Prostate gland (tissue), 2 donors: ENCODE measurements around the gene DOCK4. TPM values are rescaled to one million over a fixed set of nuclear protein-coding genes. Genes with fewer than 3 reads are reported as not detected.

Experiments
- DNase-seq: peaks from one replicate; pipeline ENCODE4 v3.0.0-alpha.2; 2019; ENCODE audit warnings: low spot score
- H3K27ac ChIP-seq, 2 donors: fragments of 200-600 bp; sonication (generic); 2 replicates each; pipeline ENCODE4 v1.5.1; 2017 to 2019
- H3K27me3 ChIP-seq: fragments of 200-600 bp; sonication (generic); replicated peaks from 2 replicates; pipeline ENCODE4 v1.5.1; 2019; ENCODE audit not compliant: insufficient read depth
- H3K36me3 ChIP-seq, 2 donors: fragments of 200-600 bp; sonication (generic); 1 replicate in 1 of 2; 2 replicates in 1 of 2; pipeline versions ENCODE4 v1.5.1 to v1.8.1; 2017 to 2019
- H3K4me1 ChIP-seq: fragments of 200-600 bp; sonication (generic); replicated peaks from 2 replicates; pipeline ENCODE4 v1.5.1; 2019
- H3K4me3 ChIP-seq, 2 donors: fragments of 200-600 bp; sonication (generic); 2 replicates each; pipeline ENCODE4 v1.5.1; 2017 to 2019
- H3K9me3 ChIP-seq: fragments of 200-600 bp; sonication (generic); 2 replicates; pipeline ENCODE4 v1.5.1; 2017
- POLR2A ChIP-seq: fragments of 450-650 bp; IDR thresholded peaks from one replicate; pipeline ENCODE4 v1.6.1; 2016; ENCODE audit warnings: antibody characterized with exemption, mild to moderate bottlenecking
- POLR2AphosphoS5 ChIP-seq: sonication (generic); formaldehyde crosslinking; IDR thresholded peaks from one replicate; pipeline ENCODE4 v1.6.1; 2017; ENCODE audit warnings: antibody characterized with exemption
- WGBS: methylation state at CpG from one replicate; pipeline ENCODE4 v1.1.5; 2018; 5-methylcytosine and 5-hydroxymethylcytosine counted together
- intact Hi-C: fragments of 100-400 bp; cut with DNase I; formaldehyde crosslinking; loops from one replicate; pipeline ENCODE4 v1.14.2; 2022
- total RNA-seq, 2 donors: library from RNA; depleted of rRNA; stranded (reverse); fragments of >200 nt; gene quantifications; one replicate each; pipeline ENCODE4 v1.1.0, GENCODE V29; 2016
- TF ChIP-seq, protein P1 (sequence below), 4 experiments: fragments of 200-600 bp in 2 of 4; fragments of 450-650 bp in 2 of 4; sonication (generic) in 2 of 4; IDR thresholded peaks; 1 replicate in 3 of 4; 2 replicates in 1 of 4; pipeline ENCODE4 v1.5.1; 2016 to 2019; ENCODE audit warnings: antibody characterized with exemption in 4 of 4, mild to moderate bottlenecking in 2 of 4, moderate library complexity in 2 of 4

DOCK4 gene
- total RNA-seq, 2 donors from 2014 or later: 21.8 to 37.4 TPM

DNA sequence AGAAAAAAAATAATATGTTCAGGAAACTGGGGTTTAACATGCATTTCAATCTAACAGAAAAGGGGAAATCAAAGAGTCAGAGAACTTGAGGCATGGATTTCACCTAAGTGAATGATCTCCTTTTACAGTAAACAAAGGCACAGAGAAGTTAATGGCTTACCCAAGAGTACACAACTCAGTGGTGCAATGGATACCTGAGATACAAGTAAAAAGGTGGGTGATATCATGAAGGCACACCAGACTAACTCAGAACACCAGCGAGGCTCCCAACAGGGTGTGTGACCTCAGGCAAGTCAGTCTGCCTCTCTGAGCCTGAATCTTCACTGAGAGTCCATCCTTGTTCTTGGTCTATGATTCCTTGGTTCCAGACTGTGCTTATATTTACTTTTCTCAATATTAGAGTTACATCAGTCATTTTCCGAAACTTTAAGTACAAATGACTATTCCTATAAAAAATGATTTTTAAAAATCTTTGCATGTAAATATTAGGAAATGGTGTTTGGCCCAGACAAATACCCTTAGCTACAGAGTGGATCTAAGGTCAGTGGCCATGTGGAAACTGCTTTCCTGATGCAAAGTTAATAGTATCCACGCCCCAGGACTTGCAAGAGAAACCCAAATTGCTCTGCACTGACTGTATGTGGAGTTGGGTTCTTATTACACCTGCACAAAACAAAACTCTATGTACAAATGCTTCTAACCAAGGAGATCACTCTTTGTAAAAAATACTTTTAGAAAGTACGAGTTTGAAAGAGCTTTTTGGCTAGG lies 361.1 kb downstream of the DOCK4 start:
- intact Hi-C loops: loop anchor here (10.0 kb wide), 1 partner anchor 560 kb away; no protein-coding TSS in a partner anchor
- no peaks in the 10 kb centered on the region for H3K4me1 ChIP-seq
- no peak for DNase-seq
- H3K27ac ChIP-seq: no peak overlapping the region
- H3K36me3 ChIP-seq: no peaks in the 10 kb centered on the region
- H3K9me3 ChIP-seq: no peaks in the 10 kb centered on the region
- no peaks in the 10 kb centered on the region for H3K27me3 ChIP-seq
- H3K4me3 ChIP-seq: no peak overlapping the region
- WGBS: 91% methylated on average over 4 of the region's 4 CpGs
- TF ChIP-seq, protein P1, sequence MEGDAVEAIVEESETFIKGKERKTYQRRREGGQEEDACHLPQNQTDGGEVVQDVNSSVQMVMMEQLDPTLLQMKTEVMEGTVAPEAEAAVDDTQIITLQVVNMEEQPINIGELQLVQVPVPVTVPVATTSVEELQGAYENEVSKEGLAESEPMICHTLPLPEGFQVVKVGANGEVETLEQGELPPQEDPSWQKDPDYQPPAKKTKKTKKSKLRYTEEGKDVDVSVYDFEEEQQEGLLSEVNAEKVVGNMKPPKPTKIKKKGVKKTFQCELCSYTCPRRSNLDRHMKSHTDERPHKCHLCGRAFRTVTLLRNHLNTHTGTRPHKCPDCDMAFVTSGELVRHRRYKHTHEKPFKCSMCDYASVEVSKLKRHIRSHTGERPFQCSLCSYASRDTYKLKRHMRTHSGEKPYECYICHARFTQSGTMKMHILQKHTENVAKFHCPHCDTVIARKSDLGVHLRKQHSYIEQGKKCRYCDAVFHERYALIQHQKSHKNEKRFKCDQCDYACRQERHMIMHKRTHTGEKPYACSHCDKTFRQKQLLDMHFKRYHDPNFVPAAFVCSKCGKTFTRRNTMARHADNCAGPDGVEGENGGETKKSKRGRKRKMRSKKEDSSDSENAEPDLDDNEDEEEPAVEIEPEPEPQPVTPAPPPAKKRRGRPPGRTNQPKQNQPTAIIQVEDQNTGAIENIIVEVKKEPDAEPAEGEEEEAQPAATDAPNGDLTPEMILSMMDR (IDR thresholded peaks at IDR 0.05): no peak
- TF ChIP-seq POLR2A (no peak), POLR2AphosphoS5 (no peak)

DNA sequence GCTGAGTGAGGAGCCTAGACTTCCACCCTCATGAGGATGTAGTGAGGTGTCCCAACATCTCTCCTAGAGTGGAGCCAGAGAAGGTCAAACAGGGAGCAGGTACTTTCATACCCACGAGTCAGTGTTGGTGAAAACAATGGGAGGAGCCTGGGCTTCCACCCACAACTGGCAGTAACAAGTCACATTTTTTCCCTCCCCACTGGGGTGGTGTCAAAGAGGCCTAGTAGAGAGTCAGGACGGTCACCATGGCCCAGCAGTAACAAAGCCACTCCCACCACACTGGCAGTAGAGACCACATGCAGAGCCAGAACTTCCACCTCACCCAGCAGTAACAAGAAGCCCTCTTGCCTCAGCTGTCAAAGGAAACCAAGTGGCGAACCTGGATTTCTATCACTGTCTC lies 363.7 kb downstream of the DOCK4 start:
- TF ChIP-seq, protein P1 (IDR thresholded peaks at IDR 0.05): no peak
- TF ChIP-seq POLR2A: no peak
- no peak for TF ChIP-seq POLR2AphosphoS5
- H3K4me1 ChIP-seq: no peaks in the 10 kb centered on the region
- no peaks in the 10 kb centered on the region for H3K9me3 ChIP-seq
- no peaks in the 10 kb centered on the region for H3K36me3 ChIP-seq
- H3K27me3 ChIP-seq: no peaks in the 10 kb centered on the region
- intact Hi-C loops: loop anchor here (10.0 kb wide), 1 partner anchor 562 kb away; no protein-coding TSS in a partner anchor
- no peak overlapping the region for H3K27ac ChIP-seq
- DNase-seq: no peak
- no peak overlapping the region for H3K4me3 ChIP-seq
- WGBS: 79% methylated on average over 3 of the region's 3 CpGs

DNA sequence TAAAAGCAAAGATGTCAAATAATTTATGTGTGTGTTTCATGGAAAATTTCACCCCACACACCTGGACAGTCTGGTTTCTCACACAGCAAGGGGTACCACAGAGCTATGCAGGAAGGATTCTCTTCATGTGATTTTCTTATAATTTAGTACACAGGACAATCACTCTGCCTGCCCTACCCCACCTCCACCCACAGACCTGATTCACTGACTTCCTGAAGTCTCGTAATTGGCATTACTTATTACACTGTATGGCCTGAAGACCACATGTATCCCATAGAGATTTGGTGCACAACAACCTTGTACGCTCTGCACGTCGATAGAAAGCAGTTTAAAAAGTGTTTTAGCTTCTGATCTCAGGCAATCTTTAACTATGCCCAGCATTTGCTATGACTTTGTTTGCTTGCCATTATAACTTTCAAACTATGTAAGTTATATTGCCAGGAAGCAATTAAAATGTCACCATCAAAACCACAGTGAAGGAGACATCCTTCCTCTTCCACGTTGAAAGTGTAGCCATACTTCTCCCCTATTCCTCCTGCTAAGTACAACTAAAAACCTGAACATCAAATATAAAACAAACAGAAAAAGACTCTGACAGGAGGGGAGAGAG lies 364.5 kb downstream of the DOCK4 start:
- Histone ChIP-seq H3K4me1 (no peaks in the 10 kb centered on the region), H3K36me3 (no peaks in the 10 kb centered on the region), H3K9me3 (no peaks in the 10 kb centered on the region), H3K27ac (no peak overlapping the region), H3K27me3 (no peaks in the 10 kb centered on the region), H3K4me3 (no peak overlapping the region)
- 19% methylated on average over 5 of the region's 5 CpGs for WGBS
- intact Hi-C loops: loop anchor here (10.0 kb wide), 1 partner anchor 563 kb away; no protein-coding TSS in a partner anchor
- no peak for DNase-seq
- TF ChIP-seq POLR2A: no peak
- TF ChIP-seq, protein P1 (IDR thresholded peaks at IDR 0.05): no peak
- TF ChIP-seq POLR2AphosphoS5: no peak

DNA sequence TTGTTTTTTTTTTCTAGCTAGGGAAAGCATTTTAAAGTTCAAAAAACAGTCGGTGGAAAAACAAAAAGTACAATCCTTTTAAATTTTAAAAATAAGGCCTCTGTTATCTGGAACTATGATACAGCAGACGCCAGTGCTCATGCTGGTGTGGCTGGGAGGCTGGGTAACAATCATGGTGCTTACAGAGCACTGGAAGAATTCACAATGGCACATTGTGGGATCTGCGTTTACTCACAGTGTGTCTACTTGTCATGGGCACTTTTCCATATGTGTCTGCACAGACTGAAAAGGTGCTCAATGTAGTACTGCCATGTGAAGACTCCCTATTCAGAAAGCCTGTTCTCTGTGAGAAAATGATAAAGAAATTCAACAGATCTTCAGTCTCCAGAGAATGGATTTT lies 365.7 kb downstream of the DOCK4 start:
- H3K36me3 ChIP-seq: no peaks in the 10 kb centered on the region
- no peaks in the 10 kb centered on the region for H3K27me3 ChIP-seq
- no peaks in the 10 kb centered on the region for H3K9me3 ChIP-seq
- intact Hi-C loops: loop anchor here (10.0 kb wide), 1 partner anchor 564 kb away; no protein-coding TSS in a partner anchor
- no peak overlapping the region for H3K4me3 ChIP-seq
- no peak overlapping the region for H3K27ac ChIP-seq
- no peak for DNase-seq
- WGBS: 74% methylated on average over 3 of the region's 3 CpGs
- H3K4me1 ChIP-seq: no peaks in the 10 kb centered on the region
- TF ChIP-seq POLR2AphosphoS5 (no peak), POLR2A (no peak)
- TF ChIP-seq, protein P1 (IDR thresholded peaks at IDR 0.05): no peak
